K562 (cell line): ENCODE data around the gene AMOTL1. TPM values are rescaled to one million over a fixed set of nuclear protein-coding genes. Genes with fewer than 3 reads are reported as not detected.

Experiments
- CC2D1A ChIP-seq: fragments of 450-650 bp; IDR thresholded peaks from 2 replicates; pipeline ENCODE4 v1.6.1; 2017; ENCODE audit warnings: mild to moderate bottlenecking
- DMBX1 ChIP-seq: fragments of 250-450 bp; sonication (Bioruptor Pico); IDR thresholded peaks from 2 replicates; pipeline ENCODE4 v1.8.0; 2022; ENCODE audit warnings: inconsistent platforms, mild to moderate bottlenecking, moderate library complexity, borderline replicate concordance
- EGR1 ChIP-seq: fragments of 450-650 bp; conservative IDR thresholded peaks from 2 replicates; pipeline ENCODE4 v1.6.1; 2017; ENCODE audit warnings: mild to moderate bottlenecking
- FOXA3 ChIP-seq, 2 experiments: fragments of 450-650 bp in 1 of 2; sonication (generic) in 1 of 2; formaldehyde crosslinking; IDR thresholded peaks in 1 of 2; conservative IDR thresholded peaks in 1 of 2; 2 replicates each; pipeline versions ENCODE4 v1.4.0 to v1.8.0; 2020 to 2022; ENCODE audit warnings: mild to moderate bottlenecking in 2 of 2, missing genetic modification reagents in 1 of 2
- GATAD2A ChIP-seq: fragments of 450-650 bp; IDR thresholded peaks from 2 replicates; pipeline ENCODE4 v1.6.1; 2017
- GMEB1 ChIP-seq: fragments of 250-450 bp; sonication (Bioruptor Pico); IDR thresholded peaks from 2 replicates; pipeline ENCODE4 v1.4.0; 2020; ENCODE audit warnings: mild to moderate bottlenecking
- HIVEP1 ChIP-seq: fragments of 250-450 bp; sonication (Bioruptor Pico); IDR thresholded peaks from 2 replicates; pipeline ENCODE4 v1.4.0; 2020; ENCODE audit warnings: mild to moderate bottlenecking
- KLF16 ChIP-seq: IDR thresholded peaks from 2 replicates; pipeline ENCODE4 v1.6.1; 2016; ENCODE audit warnings: antibody characterized with exemption
- MAFG ChIP-seq: fragments of 450-650 bp; conservative IDR thresholded peaks from 2 replicates; pipeline ENCODE4 v1.6.1; 2016; ENCODE audit warnings: missing genetic modification characterization, missing compliant biosample characterization
- PHF8 ChIP-seq: fragments of 200-600 bp; sonication (generic); IDR thresholded peaks from 2 replicates; pipeline ENCODE4 v1.6.1; 2012; ENCODE audit warnings: mixed run types, mild to moderate bottlenecking, inconsistent platforms, low read length, moderate library complexity, borderline replicate concordance
- RBM25 ChIP-seq: fragments of 200-400 bp; formaldehyde crosslinking; IDR thresholded peaks from 2 replicates; pipeline ENCODE4 v1.6.1; 2018; ENCODE audit warnings: low read length, low read depth, moderate library complexity; ENCODE audit not compliant: severe bottlenecking
- SRSF3 ChIP-seq: fragments of 200-400 bp; formaldehyde crosslinking; IDR thresholded peaks from 2 replicates; pipeline ENCODE4 v1.6.1; 2016; ENCODE audit warnings: mild to moderate bottlenecking, low read length, moderate library complexity; ENCODE audit not compliant: insufficient read depth
- UBTF ChIP-seq, 2 experiments: IDR thresholded peaks; 2 replicates each; pipeline ENCODE4 v1.6.1; 2012; ENCODE audit warnings: improper control_type of control experiment in 2 of 2, low read depth in 2 of 2, low read length in 2 of 2, borderline replicate concordance in 1 of 2
- ZBTB17 ChIP-seq: fragments of 450-650 bp; formaldehyde crosslinking; IDR thresholded peaks from 2 replicates; pipeline ENCODE4 v1.4.0; 2020; ENCODE audit warnings: mild to moderate bottlenecking
- ZNF175 ChIP-seq: fragments of 200-800 bp; sonication (Bioruptor generic); IDR thresholded peaks from 2 replicates; pipeline ENCODE4 v1.6.1; 2016; ENCODE audit warnings: low read depth, mild to moderate bottlenecking, missing genetic modification characterization, missing compliant biosample characterization
- ZNF444 ChIP-seq: fragments of 250-450 bp; sonication (Bioruptor Pico); IDR thresholded peaks from 2 replicates; pipeline ENCODE4 v1.4.0; 2020; ENCODE audit warnings: mild to moderate bottlenecking, moderate library complexity
- ZNF639 ChIP-seq, 2 experiments: fragments of 200-800 bp in 1 of 2; sonication (Bioruptor generic) in 1 of 2; sonication (generic) in 1 of 2; formaldehyde crosslinking in 1 of 2; IDR thresholded peaks in 1 of 2; conservative IDR thresholded peaks in 1 of 2; 2 replicates each; pipeline versions ENCODE4 v1.5.0 to v1.6.1; 2016 to 2020; ENCODE audit warnings: missing compliant biosample characterization in 1 of 2, missing genetic modification characterization in 1 of 2, missing genetic modification reagents in 1 of 2
- ZNF644 ChIP-seq: fragments of 200-800 bp; sonication (Bioruptor generic); IDR thresholded peaks from 2 replicates; pipeline ENCODE4 v1.6.1; 2016; ENCODE audit warnings: low read depth, missing genetic modification characterization, missing compliant biosample characterization
- polyA plus RNA-seq, 8 experiments: library from polyadenylated mRNA; depleted of rRNA in 4 of 8; stranded (reverse) in 5 of 8; unstranded in 3 of 8; fragments of >200 nt; fragmentation: Nextera tagmentation in 2 of 8; fragmentation: Illumina TruSeq in 1 of 8; extraction: Ambion mirVana in 2 of 8; extraction: Trizol in 1 of 8; gene quantifications; 2 replicates each; pipeline versions ENCODE4 v1.2.1 to v1.2.3, GENCODE V29; 2011 to 2014; ENCODE audit warnings: inconsistent platforms in 1 of 8, missing spikeins in 1 of 8
- total RNA-seq, 7 experiments: library from RNA; depleted of rRNA in 6 of 7; stranded (reverse); fragments of >200 nt in 6 of 7; fragmentation: Illumina TruSeq in 2 of 7; extraction: Trizol in 2 of 7; gene quantifications; 2 replicates each; pipeline versions ENCODE4 v1.2.1 to v1.2.3, GENCODE V29; 2011 to 2021; ENCODE audit warnings: low replicate concordance in 1 of 7

AMOTL1 gene
- total and polyA plus RNA-seq, 9 of the 15 experiments (the other 6 are each of a cell fraction or from before 2014, with no cell fraction given): 4.0 to 35.4 (median 14.0) TPM

- peak; percentile 61 for TF ChIP-seq GMEB1 (CRISPR knock-in tag)
- peak; percentile 76 for TF ChIP-seq ZBTB17 (CRISPR knock-in tag)
- TF ChIP-seq RBM25: peak; percentile 28
- 0 out of 2 replicates have a peak, but pooled peaks have one; percentile 24 for TF ChIP-seq MAFG
- 0 out of 4 replicates have a peak, but pooled peaks of 1 of the 2 experiments have one; percentile 11 for TF ChIP-seq FOXA3 (CRISPR knock-in tag; conservative IDR thresholded peaks at IDR 0.05 in 1 of 2, IDR thresholded peaks at IDR 0.05 in 1 of 2)
- TF ChIP-seq DMBX1 (CRISPR knock-in tag): peak; percentile 57; the same call in 1 of the 2 replicates
- TF ChIP-seq PHF8: peak; percentile 30; the same call in 1 of the 2 replicates
- peak; percentile 61; the same call in 1 of the 2 replicates for TF ChIP-seq CC2D1A
- TF ChIP-seq ZNF175: peak; percentile 59
- TF ChIP-seq EGR1: peak; percentile 78
- TF ChIP-seq GATAD2A: 0 out of 2 replicates have a peak, but pooled peaks have one; percentile 45
- 0 out of 4 replicates have a peak, but pooled peaks of 1 of the 2 experiments have one; percentile 31 for TF ChIP-seq UBTF (IDR thresholded peaks at IDR 0.05; ENCODE audit: borderline replicate concordance in 1 of 2, low read depth in 2 of 2, low read length in 2 of 2)
- peak; percentile 48; the same call in 1 of the 2 replicates for TF ChIP-seq ZNF644 (tag)
- TF ChIP-seq ZNF444 (CRISPR knock-in tag): 0 out of 2 replicates have a peak, but pooled peaks have one; percentile 43
- peak in 1 of 2 experiments; percentile 63; a peak in 2 of 4 replicates for TF ChIP-seq ZNF639 (CRISPR knock-in tag; conservative IDR thresholded peaks at IDR 0.05 in 1 of 2, IDR thresholded peaks at IDR 0.05 in 1 of 2)
- TF ChIP-seq KLF16: 0 out of 2 replicates have a peak, but pooled peaks have one; percentile 5
- peak; percentile 80; the same call in 1 of the 2 replicates for TF ChIP-seq HIVEP1 (CRISPR knock-in tag)
- no peak for TF ChIP-seq SRSF3
These were observed at the start of gene AMOTL1 (continued) for GRCh38 chr11:94767701-94768601.
